ENCODE data around the gene PHF21A. TPM values are rescaled to one million over a fixed set of nuclear protein-coding genes. Genes with fewer than 3 reads are reported as not detected.
"Not testable (repeated sequence)": the region's sequence is repeated elsewhere in the genome, so short reads cannot be mapped to it uniquely, and the experiment has no call there.

PHF21A gene
- total RNA-seq, 1 donor from 2014 or later, result 66.8 TPM

GRCh38 chr11:46121724-46122477 lies 647 bp upstream of the PHF21A start:
- peak overlapping the region; percentile 97 for H3K27ac ChIP-seq
- H3K36me3 ChIP-seq, result no peaks in the 10 kb centered on the region
- intact Hi-C loops (cut with DNase I), result loop anchor here (5.0 kb wide), 1 partner anchor 205 kb away; the partner anchor contains the start of gene PEX16
- TF ChIP-seq POLR2AphosphoS5 (IDR thresholded peaks at IDR 0.05; ENCODE audit: insufficient read depth in 1 of 2, low read depth in 1 of 2) (peak in 1 of 2 donors; percentile 6), POLR2A (IDR thresholded peaks at IDR 0.05) (no peak)
- no peaks in the 10 kb centered on the region for H3K27me3 ChIP-seq
- peaks cover 21% of the 10 kb centered on the region for H3K4me1 ChIP-seq
- DNase-seq (ENCODE audit: extremely low spot score in 2 of 2), result no peak
- H3K4me3 ChIP-seq, result peak overlapping the region; percentile 67 to 89
- no peaks in the 10 kb centered on the region for H3K9me3 ChIP-seq

- DNase-seq (ENCODE audit: extremely low spot score in 2 of 2), result no peak
- Histone ChIP-seq H3K27me3 (no peaks in the 10 kb centered on the region), H3K4me3 (peak overlapping the region; percentile 67 to 89), H3K27ac (peak overlapping the region; percentile 97), H3K9me3 (no peaks in the 10 kb centered on the region), H3K4me1 (peaks cover 34% of the 10 kb centered on the region), H3K36me3 (no peaks in the 10 kb centered on the region)
- intact Hi-C loops (cut with DNase I), result loop anchor here (5.0 kb wide), 1 partner anchor 203 kb away; the partner anchor contains the start of gene PEX16
- TF ChIP-seq POLR2A (IDR thresholded peaks at IDR 0.05), result peak in 1 of 2 donors; percentile 3
- peak in 1 of 2 donors; percentile 36 for TF ChIP-seq POLR2AphosphoS5 (IDR thresholded peaks at IDR 0.05; ENCODE audit: insufficient read depth in 1 of 2, low read depth in 1 of 2)
- peak in 1 of 3 experiments; percentile 21 for TF ChIP-seq CTCF (IDR thresholded peaks at IDR 0.05)
Observed at GRCh38 chr11:46120346-46121300, 631 bp downstream of the PHF21A start.

- no peak for DNase-seq (ENCODE audit: extremely low spot score in 2 of 2)
- H3K4me3 ChIP-seq, result peak overlapping the region; percentile 67 to 89
- peaks cover 44% of the 10 kb centered on the region for H3K4me1 ChIP-seq
- peak overlapping the region; percentile 97 for H3K27ac ChIP-seq
- intact Hi-C loops (cut with DNase I), result loop anchor here (5.0 kb wide), 1 partner anchor 202 kb away; the partner anchor contains the start of gene PEX16
- no peaks in the 10 kb centered on the region for H3K9me3 ChIP-seq
- TF ChIP-seq POLR2A (IDR thresholded peaks at IDR 0.05), result no peak
- peak; percentile 23 to 61 for TF ChIP-seq POLR2AphosphoS5 (IDR thresholded peaks at IDR 0.05; ENCODE audit: insufficient read depth in 1 of 2, low read depth in 1 of 2)
- H3K27me3 ChIP-seq, result no peaks in the 10 kb centered on the region
- no peaks in the 10 kb centered on the region for H3K36me3 ChIP-seq
Observed at GRCh38 chr11:46119352-46120216, 1.7 kb downstream of the PHF21A start.

- Histone ChIP-seq H3K4me3 (peak overlapping the region; percentile 67 to 89), H3K36me3 (no peaks in the 10 kb centered on the region), H3K27me3 (no peaks in the 10 kb centered on the region), H3K27ac (peak overlapping the region; percentile 97), H3K4me1 (peaks cover 51% of the 10 kb centered on the region), H3K9me3 (no peaks in the 10 kb centered on the region)
- DNase-seq (ENCODE audit: extremely low spot score in 2 of 2), result no peak
- intact Hi-C loops (cut with DNase I), result no loop called here
- TF ChIP-seq POLR2AphosphoS5 (IDR thresholded peaks at IDR 0.05; ENCODE audit: insufficient read depth in 1 of 2, low read depth in 1 of 2) (no peak), CTCF (IDR thresholded peaks at IDR 0.05) (no peak), POLR2A (IDR thresholded peaks at IDR 0.05) (no peak)
Observed at GRCh38 chr11:46118702-46119351, 2.4 kb downstream of the PHF21A start.

- no peaks in the 10 kb centered on the region for H3K36me3 ChIP-seq
- peaks cover 50% of the 10 kb centered on the region for H3K4me1 ChIP-seq
- H3K27ac ChIP-seq, result peak overlapping the region; percentile 97
- TF ChIP-seq CTCF (IDR thresholded peaks at IDR 0.05) (no peak), POLR2AphosphoS5 (IDR thresholded peaks at IDR 0.05; ENCODE audit: insufficient read depth in 1 of 2, low read depth in 1 of 2) (no peak), POLR2A (IDR thresholded peaks at IDR 0.05) (no peak)
- no peaks in the 10 kb centered on the region for H3K27me3 ChIP-seq
- H3K9me3 ChIP-seq, result no peaks in the 10 kb centered on the region
- intact Hi-C loops (cut with DNase I), result no loop called here
- peak overlapping the region in 1 of 2 donors; percentile 8 for H3K4me3 ChIP-seq
- DNase-seq (ENCODE audit: extremely low spot score in 2 of 2), result no peak
Observed at GRCh38 chr11:46117842-46118241, 3.4 kb downstream of the PHF21A start.

- H3K36me3 ChIP-seq; H3K9me3 ChIP-seq; DNase-seq (ENCODE audit: extremely low spot score in 2 of 2); H3K27ac ChIP-seq; intact Hi-C loops (cut with DNase I); H3K4me3 ChIP-seq; H3K27me3 ChIP-seq: not testable (repeated sequence)
- peaks cover 48% of the 10 kb centered on the region for H3K4me1 ChIP-seq
Observed at GRCh38 chr11:46116712-46117037, 4.6 kb downstream of the PHF21A start.
